ENCODE results near the gene USP19.

DNA sequence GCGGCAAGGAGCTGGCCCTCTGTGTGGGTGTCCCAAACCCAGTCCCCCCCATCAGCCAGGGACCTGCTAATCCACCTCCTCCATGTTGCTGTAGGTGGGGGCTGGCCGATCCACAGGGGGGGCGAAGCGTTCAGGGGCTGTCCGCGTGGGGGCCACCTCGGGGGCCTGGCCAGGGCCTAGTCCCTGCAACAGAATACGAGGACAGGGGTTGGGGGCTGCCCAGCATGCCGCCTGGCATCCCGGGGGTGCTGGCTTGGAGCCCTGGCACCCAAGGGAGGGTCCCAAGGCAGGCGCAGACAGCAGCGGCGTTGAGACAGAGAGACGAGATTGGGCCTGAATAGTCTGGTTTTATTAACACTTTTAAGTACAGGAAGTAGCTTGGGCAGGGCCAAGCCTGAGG, 12.3 kb downstream of the USP19 start:
- TF ChIP-seq, protein P1, sequence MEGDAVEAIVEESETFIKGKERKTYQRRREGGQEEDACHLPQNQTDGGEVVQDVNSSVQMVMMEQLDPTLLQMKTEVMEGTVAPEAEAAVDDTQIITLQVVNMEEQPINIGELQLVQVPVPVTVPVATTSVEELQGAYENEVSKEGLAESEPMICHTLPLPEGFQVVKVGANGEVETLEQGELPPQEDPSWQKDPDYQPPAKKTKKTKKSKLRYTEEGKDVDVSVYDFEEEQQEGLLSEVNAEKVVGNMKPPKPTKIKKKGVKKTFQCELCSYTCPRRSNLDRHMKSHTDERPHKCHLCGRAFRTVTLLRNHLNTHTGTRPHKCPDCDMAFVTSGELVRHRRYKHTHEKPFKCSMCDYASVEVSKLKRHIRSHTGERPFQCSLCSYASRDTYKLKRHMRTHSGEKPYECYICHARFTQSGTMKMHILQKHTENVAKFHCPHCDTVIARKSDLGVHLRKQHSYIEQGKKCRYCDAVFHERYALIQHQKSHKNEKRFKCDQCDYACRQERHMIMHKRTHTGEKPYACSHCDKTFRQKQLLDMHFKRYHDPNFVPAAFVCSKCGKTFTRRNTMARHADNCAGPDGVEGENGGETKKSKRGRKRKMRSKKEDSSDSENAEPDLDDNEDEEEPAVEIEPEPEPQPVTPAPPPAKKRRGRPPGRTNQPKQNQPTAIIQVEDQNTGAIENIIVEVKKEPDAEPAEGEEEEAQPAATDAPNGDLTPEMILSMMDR (IDR thresholded peaks at IDR 0.05) = no peak
- no peak for TF ChIP-seq EZH2 (IDR thresholded peaks at IDR 0.05; ENCODE audit: borderline replicate concordance, insufficient read depth, low read depth, low read length, poor library complexity, severe bottlenecking)
